Caco-2 (cell line): Measurements from ENCODE around the gene CERS6. TPM values are rescaled to one million over a fixed set of nuclear protein-coding genes. Genes with fewer than 3 reads are reported as not detected.
A peak's percentile ranks its signal among the peaks of the same experiment; 100 is the strongest.

ENCODE experiments used
- BruUV-seq: library from RNA; stranded (reverse); fragments of 400-500 nt; replicated peaks from 2 replicates; lab custom pipeline; 2021; lab: Mats Ljungman, UMichigan
- CTCF ChIA-PET: fragments of 300-600 bp; sonication (Branson Sonifier 250); formaldehyde crosslinking; loops from one replicate; lab custom pipeline; 2022; ENCODE audit warnings: antibody characterized with exemption; lab: Charles Lee
- POLR2A ChIA-PET: fragments of 300-600 bp; sonication (Branson Sonifier 250); formaldehyde crosslinking; loops from one replicate; lab custom pipeline; 2022; ENCODE audit warnings: antibody characterized with exemption; lab: Charles Lee
- DNase-seq, 2 experiments: peaks; one replicate each; pipeline versions ENCODE4 v3.0.0 to v3.0.0-alpha.2; 2020 to 2022
- H3K27me3 ChIP-seq: replicated peaks from 2 replicates; pipeline ENCODE4 v1.6.0; 2011; ENCODE audit warnings: low read length; ENCODE audit not compliant: control insufficient read depth, insufficient read depth
- H3K36me3 ChIP-seq: 2 replicates; pipeline ENCODE4 v1.5.1; 2011; ENCODE audit warnings: low read length; ENCODE audit not compliant: control insufficient read depth, insufficient read depth
- H3K4me1 ChIP-seq: fragments of 250-450 bp; sonication (Bioruptor Pico); 2 replicates; pipeline ENCODE4 v1.5.1; 2020; ENCODE audit warnings: mild to moderate bottlenecking
- H3K4me3 ChIP-seq: 2 replicates; pipeline ENCODE4 v1.5.1; 2011; ENCODE audit warnings: low read depth, mild to moderate bottlenecking, control low read depth, low read length
- H3K9me3 ChIP-seq: fragments of 250-450 bp; sonication (Bioruptor Pico); 2 replicates; pipeline ENCODE4 v1.5.1; 2020; ENCODE audit warnings: mild to moderate bottlenecking, moderate library complexity
- H3K27ac Mint-ChIP-seq: one replicate; pipeline ENCODE4 v1.8.0; 2022; ENCODE audit warnings: mixed read lengths; ENCODE audit not compliant: unreplicated experiment
- H3K27me3 Mint-ChIP-seq: one replicate; pipeline ENCODE4 v1.8.0; 2022; ENCODE audit warnings: mixed read lengths; ENCODE audit not compliant: insufficient read depth, unreplicated experiment
- H3K36me3 Mint-ChIP-seq: one replicate; pipeline ENCODE4 v1.8.0; 2022; ENCODE audit warnings: mild to moderate bottlenecking, mixed read lengths; ENCODE audit not compliant: insufficient read depth, unreplicated experiment
- H3K4me1 Mint-ChIP-seq: one replicate; pipeline ENCODE4 v1.8.0; 2022; ENCODE audit warnings: low read depth, mixed read lengths; ENCODE audit not compliant: unreplicated experiment
- H3K4me3 Mint-ChIP-seq: one replicate; pipeline ENCODE4 v1.8.0; 2022; ENCODE audit warnings: mild to moderate bottlenecking, moderate library complexity, mixed read lengths; ENCODE audit not compliant: unreplicated experiment
- H3K9me3 Mint-ChIP-seq: one replicate; pipeline ENCODE4 v1.8.0; 2022; ENCODE audit warnings: mixed read lengths; ENCODE audit not compliant: unreplicated experiment
- intact Hi-C: fragments of 100-400 bp; cut with micrococcal nuclease; formaldehyde crosslinking; loops from one replicate; pipeline ENCODE4 v1.10.0; 2022; ENCODE audit not compliant: unreplicated experiment
- total RNA-seq: library from RNA; stranded (reverse); gene quantifications from 2 replicates; pipeline ENCODE4 v1.2.3, GENCODE V29; 2022
- TF ChIP-seq, protein P1 (sequence below), 2 experiments: fragments of 200-600 bp in 1 of 2; IDR thresholded peaks; 1 replicate in 1 of 2; 2 replicates in 1 of 2; pipeline versions ENCODE4 v1.5.1 to v1.8.0; 2011 to 2022; ENCODE audit warnings: antibody characterized with exemption in 1 of 2, control low read depth in 1 of 2, inconsistent platforms in 1 of 2, low read depth in 1 of 2, low read length in 1 of 2, mild to moderate bottlenecking in 1 of 2, moderate library complexity in 1 of 2; ENCODE audit not compliant: insufficient read depth in 1 of 2, severe bottlenecking in 1 of 2, unreplicated experiment in 1 of 2

CERS6 gene
- total RNA-seq, 1 experiment from 2014 or later, result 32.7 TPM

DNA sequence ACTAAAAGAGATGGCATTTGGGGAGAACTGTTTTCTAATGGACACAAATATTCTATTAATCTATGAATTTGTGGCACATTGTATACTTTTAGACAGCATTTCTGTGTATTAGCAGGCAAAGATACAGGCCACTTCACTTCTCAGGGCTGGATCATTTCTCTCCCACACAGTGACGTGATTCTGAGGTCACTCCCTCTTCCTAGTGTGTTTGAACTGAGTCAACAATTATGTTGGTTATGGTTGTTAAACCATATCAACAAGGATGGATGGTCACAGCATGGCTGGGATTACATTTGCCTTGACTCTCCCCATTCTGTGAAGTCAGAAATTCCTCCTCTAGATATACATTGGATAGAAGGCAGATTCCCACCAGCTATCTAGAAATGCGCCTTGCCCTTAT, 358.0 kb downstream of the CERS6 start:
- H3K9me3 Mint-ChIP-seq, result no peaks in the 10 kb centered on the region
- Histone ChIP-seq H3K4me3 (no peak overlapping the region), H3K9me3 (no peaks in the 10 kb centered on the region), H3K27me3 (no peaks in the 10 kb centered on the region), H3K4me1 (no peaks in the 10 kb centered on the region), H3K36me3 (no peaks in the 10 kb centered on the region; the same call in 1 of the 2 replicates)
- no peak overlapping the region for H3K4me3 Mint-ChIP-seq
- H3K36me3 Mint-ChIP-seq, result no peaks in the 10 kb centered on the region
- ChIA-PET POLR2A (no interaction called here), CTCF (no interaction called here)
- peaks cover 7% of the 10 kb centered on the region for H3K4me1 Mint-ChIP-seq
- BruUV-seq, result no TSS peak
- intact Hi-C loops, result no loop called here
- TF ChIP-seq, protein P1, sequence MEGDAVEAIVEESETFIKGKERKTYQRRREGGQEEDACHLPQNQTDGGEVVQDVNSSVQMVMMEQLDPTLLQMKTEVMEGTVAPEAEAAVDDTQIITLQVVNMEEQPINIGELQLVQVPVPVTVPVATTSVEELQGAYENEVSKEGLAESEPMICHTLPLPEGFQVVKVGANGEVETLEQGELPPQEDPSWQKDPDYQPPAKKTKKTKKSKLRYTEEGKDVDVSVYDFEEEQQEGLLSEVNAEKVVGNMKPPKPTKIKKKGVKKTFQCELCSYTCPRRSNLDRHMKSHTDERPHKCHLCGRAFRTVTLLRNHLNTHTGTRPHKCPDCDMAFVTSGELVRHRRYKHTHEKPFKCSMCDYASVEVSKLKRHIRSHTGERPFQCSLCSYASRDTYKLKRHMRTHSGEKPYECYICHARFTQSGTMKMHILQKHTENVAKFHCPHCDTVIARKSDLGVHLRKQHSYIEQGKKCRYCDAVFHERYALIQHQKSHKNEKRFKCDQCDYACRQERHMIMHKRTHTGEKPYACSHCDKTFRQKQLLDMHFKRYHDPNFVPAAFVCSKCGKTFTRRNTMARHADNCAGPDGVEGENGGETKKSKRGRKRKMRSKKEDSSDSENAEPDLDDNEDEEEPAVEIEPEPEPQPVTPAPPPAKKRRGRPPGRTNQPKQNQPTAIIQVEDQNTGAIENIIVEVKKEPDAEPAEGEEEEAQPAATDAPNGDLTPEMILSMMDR (IDR thresholded peaks at IDR 0.05; ENCODE audit: insufficient read depth in 1 of 2, low read depth in 1 of 2, low read length in 1 of 2, severe bottlenecking in 1 of 2, unreplicated experiment in 1 of 2), result no peak
- no peak overlapping the region for H3K27ac Mint-ChIP-seq
- no peaks in the 10 kb centered on the region for H3K27me3 Mint-ChIP-seq
- no peak for DNase-seq

DNA sequence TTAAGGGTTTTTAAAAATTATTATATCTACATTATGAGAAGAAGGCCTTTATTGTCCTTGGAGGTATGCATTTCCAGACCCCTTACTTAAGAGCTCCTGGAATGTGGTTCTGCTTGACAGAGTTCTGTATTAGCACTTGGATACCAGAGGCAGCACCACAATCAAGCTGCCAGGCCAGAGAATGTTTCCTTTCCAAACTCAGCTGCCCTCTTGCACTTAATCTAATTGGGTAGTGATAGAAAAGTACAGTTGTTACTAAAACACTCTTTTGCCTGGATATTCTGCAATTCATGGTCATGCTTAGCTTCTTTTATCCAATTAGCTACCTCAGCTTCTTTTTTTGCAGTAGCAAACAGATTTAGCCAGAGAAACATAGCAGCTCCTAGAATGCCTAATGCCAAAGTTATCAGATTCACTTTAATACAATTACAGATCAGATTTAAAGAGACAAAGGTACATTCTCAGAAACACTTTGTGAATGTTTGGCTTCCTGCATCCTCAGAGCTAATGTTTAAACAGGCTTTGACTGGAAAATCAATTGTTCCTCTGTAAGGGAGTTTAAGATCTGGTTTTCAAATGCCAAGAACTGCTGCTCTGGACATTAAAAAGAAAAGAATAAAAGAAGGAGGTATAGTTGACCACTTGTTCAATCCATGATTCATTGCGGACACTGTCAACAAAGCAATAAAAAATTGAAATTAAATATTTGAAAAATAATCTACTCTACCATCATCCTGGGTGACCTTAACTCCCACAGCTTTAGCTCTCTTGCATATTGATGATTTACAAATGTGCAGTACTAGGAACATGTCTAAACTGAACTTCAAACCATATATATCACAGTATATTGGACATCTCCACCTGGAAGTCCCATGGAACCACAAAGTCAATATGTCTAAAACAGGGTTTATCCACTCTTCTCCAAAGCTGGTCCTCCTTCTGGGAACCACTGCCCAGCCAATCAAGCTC, 359.2 kb downstream of the CERS6 start:
- Mint-ChIP-seq H3K4me1 (peaks cover 7% of the 10 kb centered on the region), H3K9me3 (no peaks in the 10 kb centered on the region), H3K27ac (no peak overlapping the region), H3K4me3 (no peak overlapping the region), H3K27me3 (no peaks in the 10 kb centered on the region), H3K36me3 (no peaks in the 10 kb centered on the region)
- no peak overlapping the region for H3K4me3 ChIP-seq
- H3K27me3 ChIP-seq, result no peaks in the 10 kb centered on the region
- no peaks in the 10 kb centered on the region for H3K4me1 ChIP-seq
- ChIA-PET CTCF (no interaction called here), POLR2A (no interaction called here)
- no peaks in the 10 kb centered on the region for H3K9me3 ChIP-seq
- no peaks in the 10 kb centered on the region; the same call in 1 of the 2 replicates for H3K36me3 ChIP-seq
- intact Hi-C loops, result no loop called here
- no peak for DNase-seq
- no TSS peak for BruUV-seq
- TF ChIP-seq, protein P1 (IDR thresholded peaks at IDR 0.05; ENCODE audit: insufficient read depth in 1 of 2, low read depth in 1 of 2, low read length in 1 of 2, severe bottlenecking in 1 of 2, unreplicated experiment in 1 of 2), result no peak

DNA sequence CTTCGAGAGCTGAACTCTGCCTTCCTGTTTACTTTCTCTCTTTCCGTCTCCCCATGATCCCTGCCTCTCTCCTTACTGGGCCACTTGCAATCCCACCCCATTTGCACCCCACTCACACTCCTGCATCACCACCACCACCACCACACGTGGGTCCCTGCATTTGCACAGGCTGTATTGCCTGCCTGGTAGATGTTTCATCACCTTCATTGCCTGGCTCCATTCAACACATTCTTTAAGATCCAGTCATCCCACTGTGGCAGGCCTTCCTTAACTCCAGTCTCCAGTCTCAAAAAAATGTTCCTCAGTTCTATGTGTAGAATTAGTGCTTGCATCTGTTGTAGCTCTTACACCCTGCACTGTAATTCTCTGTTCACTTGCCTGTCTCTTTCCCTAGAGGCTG, 360.3 kb downstream of the CERS6 start:
- Mint-ChIP-seq H3K4me3 (no peak overlapping the region), H3K27me3 (no peaks in the 10 kb centered on the region), H3K4me1 (peaks cover 7% of the 10 kb centered on the region), H3K27ac (peak overlapping the region; percentile 12), H3K36me3 (no peaks in the 10 kb centered on the region), H3K9me3 (no peaks in the 10 kb centered on the region)
- ChIA-PET CTCF (no interaction called here), POLR2A (no interaction called here)
- DNase-seq, result no peak
- Histone ChIP-seq H3K27me3 (no peaks in the 10 kb centered on the region), H3K36me3 (no peaks in the 10 kb centered on the region; the same call in 1 of the 2 replicates), H3K4me1 (no peaks in the 10 kb centered on the region), H3K4me3 (no peak overlapping the region), H3K9me3 (no peaks in the 10 kb centered on the region)
- intact Hi-C loops, result no loop called here
- BruUV-seq, result no TSS peak
- TF ChIP-seq, protein P1 (IDR thresholded peaks at IDR 0.05; ENCODE audit: insufficient read depth in 1 of 2, low read depth in 1 of 2, low read length in 1 of 2, severe bottlenecking in 1 of 2, unreplicated experiment in 1 of 2), result no peak
